RKO (cell line): Measurements from ENCODE around the gene RANBP6.

Experiments
- DNase-seq: peaks from one replicate; pipeline ENCODE4 v3.0.0-alpha.2; 2016; ENCODE audit warnings: low spot score

The RANBP6 gene

DNA sequence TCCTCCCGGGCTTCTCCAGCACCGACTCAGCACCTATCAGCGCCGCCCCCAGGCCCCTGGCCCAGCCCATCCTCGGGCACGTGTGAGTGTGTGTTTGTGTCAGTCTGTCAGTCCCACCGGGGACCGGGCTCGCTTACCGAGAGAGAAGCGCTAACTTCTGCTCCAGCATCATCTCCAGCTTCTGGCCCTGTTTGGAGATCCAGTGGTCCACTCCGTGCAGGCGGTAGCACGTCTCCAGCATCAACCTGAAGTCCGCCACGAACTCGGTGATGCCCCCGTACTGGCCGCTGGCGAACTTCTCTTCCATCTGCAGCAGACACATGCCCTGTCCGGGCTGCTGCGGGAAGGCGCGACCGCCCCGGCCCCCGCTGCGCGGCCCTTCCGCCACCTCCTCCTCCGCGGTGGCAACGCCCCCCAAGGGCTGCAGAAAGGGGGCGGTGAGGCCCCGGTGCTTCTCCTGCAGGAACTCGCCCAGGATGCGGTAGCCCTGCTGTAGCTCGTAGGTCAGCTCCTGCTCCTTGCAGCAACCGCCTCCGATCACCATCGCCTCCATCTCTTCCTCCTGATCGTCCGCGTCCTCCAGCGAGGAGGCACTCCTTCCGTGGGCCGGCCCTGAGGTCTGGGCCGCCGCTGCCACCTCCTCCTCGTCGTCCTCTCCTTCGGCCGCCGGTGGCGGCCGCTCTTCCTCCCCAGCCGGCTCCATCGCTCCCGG is 8.2 kb downstream of the RANBP6 start:
- DNase-seq: no peak

- DNase-seq: peak; percentile 94
Measured at GRCh38 chr9:6006749-6007057, 8.7 kb downstream of the RANBP6 start.

GRCh38 chr9:6000955-6001354 is 14.5 kb downstream of the RANBP6 start:
- DNase-seq: no peak

DNA sequence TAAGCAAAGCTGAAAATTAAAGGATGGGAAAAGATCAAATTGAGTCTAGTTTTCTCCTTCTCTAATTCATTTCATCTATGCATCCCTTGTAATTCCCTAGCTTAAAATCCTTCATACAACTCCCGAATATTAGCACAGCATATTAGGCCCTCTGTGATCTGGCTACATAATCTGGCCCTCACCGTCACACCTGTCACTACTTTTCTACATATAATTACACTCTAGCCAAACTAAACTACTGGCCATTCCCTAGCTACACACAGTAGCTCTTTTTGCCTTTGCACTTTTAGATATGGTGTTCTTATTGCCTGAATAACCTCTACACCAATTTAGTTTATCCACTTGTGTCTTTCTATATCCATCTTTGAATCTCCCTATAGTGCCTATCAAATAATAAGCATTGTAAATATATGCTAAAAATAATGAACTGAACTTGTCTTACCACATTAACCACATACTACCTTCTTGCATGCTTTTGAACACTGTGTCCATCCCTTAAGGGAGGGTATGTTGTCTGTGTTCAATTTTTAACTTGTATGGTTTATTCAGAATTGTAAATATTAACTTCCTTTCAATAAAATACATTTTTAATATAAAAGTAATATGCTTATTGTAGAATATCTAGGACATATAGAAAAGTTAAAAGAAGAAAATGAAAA is 15.9 kb downstream of the RANBP6 start:
- no peak for DNase-seq

- no peak for DNase-seq
Measured at GRCh38 chr9:5994493-5994892, 20.9 kb downstream of the RANBP6 start.

DNA sequence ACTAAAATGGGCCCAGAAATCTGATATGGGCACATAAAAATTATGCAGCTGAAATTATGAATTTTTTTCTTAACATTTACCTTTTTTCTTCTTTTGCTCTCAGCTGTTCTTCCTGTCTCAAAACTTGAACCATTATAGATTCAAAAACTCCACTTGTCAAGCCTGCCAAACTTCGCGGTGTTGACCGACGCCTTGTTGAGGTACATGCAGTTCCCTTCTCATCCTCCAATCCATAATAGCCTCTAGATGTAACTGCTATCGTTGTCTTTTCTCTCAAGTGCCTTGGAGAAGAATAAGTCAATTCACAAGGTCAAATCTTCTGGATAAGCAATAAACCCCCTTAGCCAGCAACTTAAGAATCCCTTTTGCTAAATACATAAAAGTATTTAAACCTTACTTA is 27.2 kb downstream of the RANBP6 start:
- DNase-seq: no peak

GRCh38 chr9:5983042-5983441 is 32.4 kb downstream of the RANBP6 start:
- no peak for DNase-seq

- DNase-seq: no peak
Measured at GRCh38 chr9:5982317-5982716, 33.1 kb downstream of the RANBP6 start.

GRCh38 chr9:5978523-5978922 is 36.9 kb downstream of the RANBP6 start:
- no peak for DNase-seq

DNA sequence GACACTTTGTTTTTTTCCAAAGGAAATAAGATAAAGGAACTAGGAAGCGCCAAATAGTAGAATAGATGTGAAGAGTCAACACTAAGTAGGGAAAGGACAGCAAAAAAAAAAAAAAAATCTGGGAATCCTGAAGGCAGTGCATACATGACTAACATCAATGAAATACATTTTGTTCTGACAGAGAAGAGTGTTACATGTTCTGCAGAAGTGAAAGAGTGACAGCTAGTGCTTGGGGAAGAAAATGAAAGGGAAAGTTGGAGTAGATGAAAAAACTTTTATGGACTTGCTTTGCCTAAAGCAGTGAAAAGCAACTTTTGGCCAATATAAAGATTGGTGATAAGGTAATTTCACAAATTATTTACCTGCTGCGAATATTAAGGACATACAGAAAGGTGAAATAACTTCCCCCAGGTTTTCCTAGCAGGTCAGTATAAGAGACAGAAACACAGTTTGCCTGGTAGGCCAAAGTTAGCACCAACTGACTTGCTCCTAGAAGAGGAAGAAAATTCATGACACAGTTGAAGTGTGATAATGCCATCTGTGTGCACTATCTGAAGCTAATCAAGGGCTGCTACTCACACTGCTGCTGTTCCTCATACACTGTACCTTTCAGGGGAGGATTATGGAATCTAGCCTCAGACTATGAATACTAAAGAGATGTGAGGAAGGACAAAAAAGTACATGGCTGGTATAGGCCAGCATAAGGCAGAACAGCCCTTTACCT is 38.6 kb downstream of the RANBP6 start:
- DNase-seq: no peak

DNA sequence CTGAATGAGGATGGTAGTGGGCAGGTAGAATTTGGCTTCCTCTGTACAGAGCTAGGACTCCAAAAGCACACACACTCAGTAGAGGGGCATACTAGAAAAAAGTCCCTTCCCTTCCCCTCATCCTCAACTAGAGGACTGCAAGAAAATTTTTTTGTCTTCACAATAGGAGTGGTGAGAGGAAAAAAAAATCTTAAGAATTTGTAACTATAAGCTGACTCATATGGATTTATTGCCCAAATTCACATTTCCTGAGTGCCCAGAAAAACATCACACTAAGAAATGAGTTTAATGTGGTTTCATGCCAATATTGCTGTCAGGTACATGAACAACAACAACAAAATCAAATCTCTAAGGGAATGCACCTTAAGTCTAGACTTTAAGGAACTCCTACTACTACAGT is 43.7 kb downstream of the RANBP6 start:
- DNase-seq: no peak
